CD4-positive, alpha-beta T cell (primary cell): ENCODE data around the gene TNRC6B. TPM values are rescaled to one million over a fixed set of nuclear protein-coding genes. Genes with fewer than 3 reads are reported as not detected.
A peak's percentile ranks its signal among the peaks of the same experiment; 100 is the strongest.

ENCODE experiments used
- ATAC-seq: fragments of 200-7000 bp; cut with Tn5 transposase; one replicate; pipeline ENCODE4 v1.10.0; 2022; ENCODE audit warnings: mild to moderate bottlenecking; ENCODE audit not compliant: poor library complexity
- CTCF ChIA-PET: fragments of 350-600 bp; sonication (Branson Sonifier 250); formaldehyde crosslinking; loops from one replicate; lab custom pipeline; 2021; ENCODE audit warnings: antibody characterized with exemption, inconsistent platforms; lab: Charles Lee
- POLR2A ChIA-PET: fragments of 350-600 bp; sonication (Branson Sonifier 250); formaldehyde crosslinking; loops from one replicate; lab custom pipeline; 2021; ENCODE audit warnings: antibody characterized with exemption, inconsistent platforms; lab: Charles Lee
- DNase-seq, 14 experiments: peaks; one replicate each; pipeline ENCODE4 v3.0.0-alpha.2; 2013 to 2020; ENCODE audit warnings: mixed read lengths in 2 of 14
- H3K27ac ChIP-seq, 2 donors: one replicate each; pipeline versions ENCODE4 v1.5.1 to v1.7.0; 2013; ENCODE audit warnings: low read length in 2 of 2, low read depth in 1 of 2, mild to moderate bottlenecking in 1 of 2
- H3K27me3 ChIP-seq, 2 experiments: 1 replicate in 1 of 2; 2 replicates in 1 of 2; pipeline versions ENCODE4 v1.6.1 to v1.7.0; 2013; ENCODE audit warnings: low read length in 2 of 2, control low read depth in 1 of 2, mild to moderate bottlenecking in 1 of 2, moderate library complexity in 1 of 2; ENCODE audit not compliant: insufficient read depth in 2 of 2, control insufficient read depth in 1 of 2
- H3K36me3 ChIP-seq: one replicate; pipeline ENCODE4 v1.6.1; 2013; ENCODE audit warnings: low read length, control low read depth; ENCODE audit not compliant: insufficient read depth
- H3K4me1 ChIP-seq: one replicate; pipeline ENCODE4 v1.6.1; 2013; ENCODE audit warnings: low read length, control low read depth; ENCODE audit not compliant: insufficient read depth
- H3K4me3 ChIP-seq: one replicate; pipeline ENCODE4 v1.5.1; 2013; ENCODE audit warnings: mild to moderate bottlenecking, low read length, moderate library complexity
- H3K9me3 ChIP-seq, 2 experiments: 1 replicate in 1 of 2; 2 replicates in 1 of 2; pipeline versions ENCODE4 v1.6.1 to v1.7.0; 2013; ENCODE audit warnings: low read length in 2 of 2, mild to moderate bottlenecking in 2 of 2, control low read depth in 1 of 2, moderate library complexity in 1 of 2; ENCODE audit not compliant: control insufficient read depth in 1 of 2, insufficient read depth in 1 of 2
- H3K27ac Mint-ChIP-seq: one replicate; pipeline ENCODE4 v1.8.0; 2020; ENCODE audit warnings: mixed read lengths
- H3K27me3 Mint-ChIP-seq: one replicate; pipeline ENCODE4 v1.8.0; 2021; ENCODE audit warnings: mixed read lengths
- H3K36me3 Mint-ChIP-seq: one replicate; pipeline ENCODE4 v1.8.0; 2021; ENCODE audit warnings: low read depth, mixed read lengths
- H3K4me1 Mint-ChIP-seq: one replicate; pipeline ENCODE4 v1.8.0; 2021; ENCODE audit warnings: low read depth, mixed read lengths
- H3K4me3 Mint-ChIP-seq: one replicate; pipeline ENCODE4 v1.8.0; 2020; ENCODE audit warnings: mild to moderate bottlenecking, mixed read lengths
- H3K9me3 Mint-ChIP-seq: one replicate; pipeline ENCODE4 v1.8.0; 2020; ENCODE audit warnings: mixed read lengths
- intact Hi-C, 2 experiments: fragments of 100-400 bp; cut with DNase I in 1 of 2; cut with micrococcal nuclease in 1 of 2; formaldehyde crosslinking; loops; one replicate each; pipeline versions ENCODE4 v1.15.1 to v1.9.0; 2023 to 2025; cut with DNase I, micrococcal nuclease
- total RNA-seq, 174 experiments: library from RNA in 2 of 174; stranded (reverse) in 2 of 174; gene quantifications; one replicate each; pipeline ENCODE4 v1.2.3 and lab custom pipeline; 2021 to 2026
- TF ChIP-seq, protein P1 (sequence below): fragments of 200-600 bp; IDR thresholded peaks from one replicate; pipeline ENCODE4 v1.8.0; 2022; ENCODE audit warnings: antibody characterized with exemption, mild to moderate bottlenecking

The TNRC6B gene
- total RNA-seq, 2 experiments from 2014 or later, result 110 to 111 TPM

DNA sequence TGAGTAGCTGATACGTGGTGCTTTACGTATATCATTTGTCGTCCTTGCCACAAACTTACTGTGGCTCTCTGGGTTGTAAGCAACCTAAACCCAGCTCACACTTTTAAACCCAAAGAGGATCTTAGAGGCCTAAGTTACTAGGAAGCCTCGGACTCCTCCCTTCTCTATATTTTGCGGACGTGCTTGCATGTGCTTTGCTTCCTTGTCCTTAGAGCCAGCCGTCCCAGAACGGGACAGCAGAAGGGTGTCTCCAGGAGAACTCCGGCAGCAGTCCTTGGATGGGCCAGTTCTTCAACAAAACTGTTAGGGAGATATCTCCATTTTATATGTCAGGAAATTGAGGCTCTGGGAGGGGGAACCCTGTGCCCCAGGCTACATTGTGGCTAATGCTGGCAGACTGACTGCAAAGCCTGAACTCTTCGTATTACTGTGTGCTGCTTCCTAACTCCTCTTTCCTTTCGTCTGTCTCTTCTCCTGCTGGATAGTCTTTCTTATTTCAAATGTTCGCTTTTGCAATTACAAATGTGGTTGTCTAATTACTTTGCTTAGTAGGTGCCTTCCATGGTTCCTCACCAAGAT is 33.8 kb downstream of the TNRC6B start:
- H3K9me3 ChIP-seq, result no peaks in the 10 kb centered on the region

DNA sequence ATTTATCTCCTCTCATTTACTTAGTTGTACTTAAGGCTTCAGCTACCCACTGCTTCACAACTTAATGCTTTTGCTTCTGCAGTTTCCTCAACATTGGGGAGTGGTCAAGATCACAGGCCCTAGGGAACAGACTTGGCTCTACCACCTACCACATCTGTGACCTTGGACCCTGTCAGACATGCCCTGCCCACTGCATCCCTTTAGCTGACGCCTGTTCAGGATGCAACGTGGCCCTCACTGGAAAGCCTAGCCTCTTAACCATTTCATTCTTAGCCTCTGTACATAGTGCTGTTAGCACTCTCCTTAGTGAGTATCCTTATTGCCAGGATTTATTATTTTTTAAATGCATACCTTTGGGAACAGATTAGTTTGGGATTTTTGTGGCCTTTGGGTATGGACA is 34.4 kb downstream of the TNRC6B start:
- Mint-ChIP-seq H3K4me3 (peak overlapping the region; percentile 60), H3K4me1 (peaks cover 90% of the 10 kb centered on the region), H3K27me3 (no peaks in the 10 kb centered on the region), H3K27ac (peak overlapping the region; percentile 94), H3K36me3 (peaks cover 7% of the 10 kb centered on the region), H3K9me3 (no peaks in the 10 kb centered on the region)
- Histone ChIP-seq H3K4me1 (peaks cover 68% of the 10 kb centered on the region), H3K9me3 (no peaks in the 10 kb centered on the region), H3K27me3 (no peaks in the 10 kb centered on the region), H3K36me3 (no peaks in the 10 kb centered on the region), H3K4me3 (no peak overlapping the region), H3K27ac (peak overlapping the region in 1 of 2 donors; percentile 15)
- intact Hi-C loops, result loop anchor here in 1 of 2 experiments (2.0 kb wide), 1 partner anchor 13 kb away; no protein-coding TSS in a partner anchor
- ChIA-PET CTCF (no interaction called here), POLR2A (no interaction called here)
- TF ChIP-seq, protein P1, sequence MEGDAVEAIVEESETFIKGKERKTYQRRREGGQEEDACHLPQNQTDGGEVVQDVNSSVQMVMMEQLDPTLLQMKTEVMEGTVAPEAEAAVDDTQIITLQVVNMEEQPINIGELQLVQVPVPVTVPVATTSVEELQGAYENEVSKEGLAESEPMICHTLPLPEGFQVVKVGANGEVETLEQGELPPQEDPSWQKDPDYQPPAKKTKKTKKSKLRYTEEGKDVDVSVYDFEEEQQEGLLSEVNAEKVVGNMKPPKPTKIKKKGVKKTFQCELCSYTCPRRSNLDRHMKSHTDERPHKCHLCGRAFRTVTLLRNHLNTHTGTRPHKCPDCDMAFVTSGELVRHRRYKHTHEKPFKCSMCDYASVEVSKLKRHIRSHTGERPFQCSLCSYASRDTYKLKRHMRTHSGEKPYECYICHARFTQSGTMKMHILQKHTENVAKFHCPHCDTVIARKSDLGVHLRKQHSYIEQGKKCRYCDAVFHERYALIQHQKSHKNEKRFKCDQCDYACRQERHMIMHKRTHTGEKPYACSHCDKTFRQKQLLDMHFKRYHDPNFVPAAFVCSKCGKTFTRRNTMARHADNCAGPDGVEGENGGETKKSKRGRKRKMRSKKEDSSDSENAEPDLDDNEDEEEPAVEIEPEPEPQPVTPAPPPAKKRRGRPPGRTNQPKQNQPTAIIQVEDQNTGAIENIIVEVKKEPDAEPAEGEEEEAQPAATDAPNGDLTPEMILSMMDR, result no peak
- ATAC-seq (no peak), DNase-seq (no peak)

More for the DNA sequence above, 33.8 kb downstream of the TNRC6B start:
- Histone ChIP-seq H3K4me1 (peaks cover 63% of the 10 kb centered on the region), H3K36me3 (peaks cover 2% of the 10 kb centered on the region), H3K27ac (peak overlapping the region in 1 of 2 donors; percentile 15), H3K27me3 (no peaks in the 10 kb centered on the region), H3K4me3 (no peak overlapping the region)
- ATAC-seq (no peak), DNase-seq (no peak)
- Mint-ChIP-seq H3K27me3 (no peaks in the 10 kb centered on the region), H3K4me3 (peak overlapping the region; percentile 60), H3K27ac (peak overlapping the region; percentile 94), H3K4me1 (peaks cover 90% of the 10 kb centered on the region), H3K9me3 (no peaks in the 10 kb centered on the region), H3K36me3 (peaks cover 7% of the 10 kb centered on the region)
- CTCF ChIA-PET, result interaction anchor here (1.9 kb wide), 1 partner anchor 23 kb away, joined by 4 read pairs; no protein-coding TSS in a partner anchor
- TF ChIP-seq, protein P1, result no peak
- POLR2A ChIA-PET, result no interaction called here
- intact Hi-C loops, result loop anchor here in 1 of 2 experiments (2.0 kb wide), 1 partner anchor 13 kb away; no protein-coding TSS in a partner anchor

DNA sequence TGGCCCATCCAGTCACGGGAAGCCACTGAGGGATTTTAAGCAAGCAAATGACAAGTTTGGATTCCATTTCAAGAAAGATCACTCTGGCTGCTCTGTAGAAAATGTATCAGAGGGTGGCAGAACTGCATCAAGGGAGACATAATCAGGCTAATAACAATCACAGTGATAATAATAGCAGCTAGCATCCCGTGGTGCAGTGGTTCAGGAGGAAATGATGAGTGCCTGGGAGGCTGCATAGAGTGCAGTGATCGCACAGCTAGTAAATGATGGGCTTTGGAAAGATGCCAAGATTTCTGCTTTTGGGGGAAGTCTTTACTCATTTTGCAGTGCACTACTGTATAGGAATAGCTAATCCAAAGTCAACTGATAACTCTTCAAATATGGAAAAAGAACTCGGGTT is 35.8 kb downstream of the TNRC6B start:
- Histone ChIP-seq H3K27me3 (no peaks in the 10 kb centered on the region), H3K36me3 (no peaks in the 10 kb centered on the region), H3K9me3 (no peaks in the 10 kb centered on the region), H3K4me3 (no peak overlapping the region), H3K27ac (no peak overlapping the region), H3K4me1 (peaks cover 81% of the 10 kb centered on the region)
- H3K36me3 Mint-ChIP-seq, result peaks cover 7% of the 10 kb centered on the region
- ChIA-PET CTCF (interaction anchor here (0.5 to 1.2 kb wide), 3 partner anchors 121 to 134 kb away, joined by 3 to 5 read pairs (median 3); no protein-coding TSS in a partner anchor), POLR2A (interaction anchor here (0.7 to 1.4 kb wide), 2 partner anchors 36 to 117 kb away, joined by 3 to 5 read pairs; partner anchors contain the start of gene TNRC6B)
- H3K27ac Mint-ChIP-seq, result peak overlapping the region; percentile 91
- H3K4me1 Mint-ChIP-seq, result peaks cover 90% of the 10 kb centered on the region
- no peak for ATAC-seq
- TF ChIP-seq, protein P1, result no peak
- intact Hi-C loops, result loop anchor here in 1 of 2 experiments (2.0 kb wide), 1 partner anchor 15 kb away; no protein-coding TSS in a partner anchor
- no peaks in the 10 kb centered on the region for H3K27me3 Mint-ChIP-seq
- peak in 1 of 14 experiments; percentile 22 for DNase-seq
- peak overlapping the region; percentile 56 for H3K4me3 Mint-ChIP-seq
- no peaks in the 10 kb centered on the region for H3K9me3 Mint-ChIP-seq
